Measurements from ENCODE around the gene BCL2L2.

The BCL2L2 gene

GRCh38 chr14:23355871-23356435 is 49.3 kb downstream of the BCL2L2 start:
- no peak for DNase-seq (ENCODE audit: low read depth)

- no peak for DNase-seq (ENCODE audit: low read depth)
These were observed 50.0 kb downstream of the BCL2L2 start for GRCh38 chr14:23356662-23357061.

GRCh38 chr14:23357261-23357660 is 50.6 kb downstream of the BCL2L2 start:
- no peak for DNase-seq (ENCODE audit: low read depth)

- no peak for DNase-seq (ENCODE audit: low read depth)
These were observed 51.4 kb downstream of the BCL2L2 start for GRCh38 chr14:23358042-23358441.

GRCh38 chr14:23358553-23359166 is 52.0 kb downstream of the BCL2L2 start:
- no peak for DNase-seq (ENCODE audit: low read depth)

GRCh38 chr14:23359167-23359626 is 52.6 kb downstream of the BCL2L2 start:
- DNase-seq (ENCODE audit: low read depth), result no peak

GRCh38 chr14:23359722-23360447 is 53.3 kb downstream of the BCL2L2 start:
- DNase-seq (ENCODE audit: low read depth), result no peak

GRCh38 chr14:23360496-23360895 is 53.9 kb downstream of the BCL2L2 start:
- no peak for DNase-seq (ENCODE audit: low read depth)

- DNase-seq (ENCODE audit: low read depth), result no peak
These were observed 54.7 kb downstream of the BCL2L2 start for GRCh38 chr14:23361320-23361719.

Measured in non-pigmented ciliary epithelial cell (primary cell).